ENCODE results near the gene ASPSCR1. TPM values are rescaled to one million over a fixed set of nuclear protein-coding genes. Genes with fewer than 3 reads are reported as not detected.

ASPSCR1 gene
- total RNA-seq, 1 donor from 2014 or later: 35.6 TPM

DNA sequence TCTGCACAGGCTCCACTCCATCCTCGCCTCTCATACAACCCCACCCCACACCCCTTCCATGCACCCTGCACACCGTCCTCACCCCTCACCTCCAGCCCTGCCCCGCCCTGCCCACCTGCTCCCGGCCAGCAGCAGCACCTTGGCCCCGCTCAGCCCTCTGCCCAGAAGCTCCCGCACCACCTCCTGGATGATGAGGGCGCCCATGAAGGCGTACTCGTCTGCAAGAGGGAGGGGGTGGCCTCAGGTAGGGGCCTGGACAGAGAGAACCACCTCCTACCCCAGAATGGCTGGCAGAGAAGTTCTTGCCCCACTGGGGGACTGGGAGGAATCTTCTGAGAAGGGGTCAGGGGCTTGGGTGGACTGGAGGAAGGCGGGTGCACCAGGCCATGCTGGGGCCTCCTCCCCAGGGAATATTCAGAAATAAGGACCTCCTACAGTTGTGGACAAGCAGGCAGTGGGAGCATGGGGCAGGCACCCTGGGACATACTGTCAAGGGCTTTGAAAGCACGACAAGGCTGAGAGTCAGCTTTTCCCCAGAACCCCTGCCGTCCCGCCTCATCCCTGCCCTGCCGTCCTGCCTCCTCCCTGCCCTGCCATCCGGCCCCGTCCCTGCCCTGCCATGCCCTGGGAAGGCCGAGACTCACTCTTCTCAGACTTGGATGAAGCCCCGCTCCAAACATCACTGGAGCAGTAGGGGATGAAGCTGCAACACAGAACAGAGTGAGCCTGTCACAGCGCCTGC lies 19.6 kb upstream of the ASPSCR1 start:
- Mint-ChIP-seq H3K9me3 (no peaks in the 10 kb centered on the region), H3K27ac (no peak overlapping the region), H3K4me1 (ENCODE audit: unreplicated experiment) (peaks cover 3% of the 10 kb centered on the region), H3K27me3 (peaks cover 29% of the 10 kb centered on the region), H3K4me3 (peak overlapping the region; percentile 71), H3K36me3 (no peaks in the 10 kb centered on the region)
- no peak for DNase-seq (ENCODE audit: extremely low spot score, unreplicated experiment)
- TF ChIP-seq, protein P1, sequence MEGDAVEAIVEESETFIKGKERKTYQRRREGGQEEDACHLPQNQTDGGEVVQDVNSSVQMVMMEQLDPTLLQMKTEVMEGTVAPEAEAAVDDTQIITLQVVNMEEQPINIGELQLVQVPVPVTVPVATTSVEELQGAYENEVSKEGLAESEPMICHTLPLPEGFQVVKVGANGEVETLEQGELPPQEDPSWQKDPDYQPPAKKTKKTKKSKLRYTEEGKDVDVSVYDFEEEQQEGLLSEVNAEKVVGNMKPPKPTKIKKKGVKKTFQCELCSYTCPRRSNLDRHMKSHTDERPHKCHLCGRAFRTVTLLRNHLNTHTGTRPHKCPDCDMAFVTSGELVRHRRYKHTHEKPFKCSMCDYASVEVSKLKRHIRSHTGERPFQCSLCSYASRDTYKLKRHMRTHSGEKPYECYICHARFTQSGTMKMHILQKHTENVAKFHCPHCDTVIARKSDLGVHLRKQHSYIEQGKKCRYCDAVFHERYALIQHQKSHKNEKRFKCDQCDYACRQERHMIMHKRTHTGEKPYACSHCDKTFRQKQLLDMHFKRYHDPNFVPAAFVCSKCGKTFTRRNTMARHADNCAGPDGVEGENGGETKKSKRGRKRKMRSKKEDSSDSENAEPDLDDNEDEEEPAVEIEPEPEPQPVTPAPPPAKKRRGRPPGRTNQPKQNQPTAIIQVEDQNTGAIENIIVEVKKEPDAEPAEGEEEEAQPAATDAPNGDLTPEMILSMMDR (conservative IDR thresholded peaks at IDR 0.05): no peak

DNA sequence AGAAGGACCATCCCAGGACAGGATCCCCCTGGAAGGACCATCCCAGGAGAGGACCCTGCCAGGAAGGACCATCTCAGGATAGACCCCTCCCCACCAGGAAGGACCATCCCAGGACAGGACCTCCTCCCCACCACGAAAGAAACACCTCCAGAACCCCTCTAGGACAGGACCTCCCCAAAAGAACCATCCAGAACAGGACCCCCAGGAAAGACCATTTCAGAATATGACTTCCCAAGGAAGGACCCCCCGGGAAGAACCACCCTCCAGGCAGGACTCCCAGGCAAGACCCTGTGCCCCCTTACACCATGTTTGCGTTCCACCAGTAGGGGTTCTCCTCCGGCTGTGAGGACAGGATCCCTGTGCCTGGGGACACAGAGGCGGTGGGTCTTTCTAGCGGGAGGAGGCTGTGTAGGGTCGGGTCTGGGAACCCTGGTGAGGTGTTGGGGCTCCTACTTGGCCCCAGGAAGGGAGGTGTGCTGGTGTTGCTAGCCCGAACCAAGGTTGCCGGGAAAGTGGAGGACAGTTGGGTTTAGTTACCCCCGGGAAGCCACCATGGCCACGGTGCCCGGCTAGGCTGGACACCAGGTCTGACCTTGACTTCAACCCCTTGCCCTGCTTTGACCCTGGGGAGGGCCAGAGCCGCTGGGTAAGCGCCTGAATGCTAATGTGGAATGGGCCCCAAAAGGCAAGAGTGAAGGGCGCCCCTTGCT lies 18.6 kb upstream of the ASPSCR1 start:
- DNase-seq (ENCODE audit: extremely low spot score, unreplicated experiment): peak; percentile 70
- Mint-ChIP-seq H3K4me3 (peak overlapping the region; percentile 71), H3K36me3 (no peaks in the 10 kb centered on the region), H3K27ac (no peak overlapping the region), H3K27me3 (peaks cover 38% of the 10 kb centered on the region), H3K4me1 (ENCODE audit: unreplicated experiment) (peaks cover 3% of the 10 kb centered on the region), H3K9me3 (no peaks in the 10 kb centered on the region)
- TF ChIP-seq, protein P1 (conservative IDR thresholded peaks at IDR 0.05): no peak

DNA sequence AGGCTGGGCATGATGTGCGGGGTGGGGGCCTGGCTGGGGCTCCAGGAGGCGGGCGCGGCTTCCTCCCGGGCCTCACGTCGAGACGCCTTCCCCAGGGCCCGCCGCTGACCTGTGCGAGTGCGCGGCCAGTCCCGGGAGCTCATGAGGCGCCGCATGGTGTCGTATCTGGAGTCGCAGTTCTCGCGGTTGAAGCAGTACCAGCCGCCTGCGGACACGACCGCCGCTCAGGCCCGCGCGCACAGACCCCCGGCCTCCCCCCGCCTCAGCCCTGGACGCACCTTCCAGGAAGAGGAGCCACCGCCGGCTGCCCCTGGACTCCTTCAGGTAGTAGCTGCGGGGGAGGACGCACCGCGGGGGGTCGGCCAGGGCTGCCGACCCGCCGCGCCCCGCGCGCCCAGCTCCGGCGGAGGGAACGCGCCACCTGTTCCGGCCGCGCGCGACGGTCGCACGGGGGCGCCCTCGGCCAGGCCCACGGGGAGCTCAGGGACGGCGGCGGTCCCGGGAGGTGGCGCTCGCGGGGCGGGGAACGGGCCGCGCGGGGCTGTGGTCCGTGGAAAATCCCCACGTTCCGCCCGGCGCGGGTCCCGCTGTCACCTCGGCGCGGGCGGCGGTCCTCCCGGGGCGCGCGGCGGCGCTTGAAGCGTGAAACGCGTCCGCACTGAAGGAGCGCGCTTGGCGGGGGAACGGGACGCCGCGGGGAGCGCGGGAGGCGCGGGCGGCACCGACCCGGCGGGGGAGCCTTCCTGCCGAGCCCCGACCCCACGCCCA lies 17.9 kb upstream of the ASPSCR1 start:
- Mint-ChIP-seq H3K27ac (no peak overlapping the region), H3K27me3 (peaks cover 46% of the 10 kb centered on the region), H3K9me3 (no peaks in the 10 kb centered on the region), H3K4me3 (no peak overlapping the region), H3K4me1 (ENCODE audit: unreplicated experiment) (peaks cover 6% of the 10 kb centered on the region), H3K36me3 (no peaks in the 10 kb centered on the region)
- DNase-seq (ENCODE audit: extremely low spot score, unreplicated experiment): peak; percentile 76
- TF ChIP-seq, protein P1 (conservative IDR thresholded peaks at IDR 0.05): peak; percentile 70

DNA sequence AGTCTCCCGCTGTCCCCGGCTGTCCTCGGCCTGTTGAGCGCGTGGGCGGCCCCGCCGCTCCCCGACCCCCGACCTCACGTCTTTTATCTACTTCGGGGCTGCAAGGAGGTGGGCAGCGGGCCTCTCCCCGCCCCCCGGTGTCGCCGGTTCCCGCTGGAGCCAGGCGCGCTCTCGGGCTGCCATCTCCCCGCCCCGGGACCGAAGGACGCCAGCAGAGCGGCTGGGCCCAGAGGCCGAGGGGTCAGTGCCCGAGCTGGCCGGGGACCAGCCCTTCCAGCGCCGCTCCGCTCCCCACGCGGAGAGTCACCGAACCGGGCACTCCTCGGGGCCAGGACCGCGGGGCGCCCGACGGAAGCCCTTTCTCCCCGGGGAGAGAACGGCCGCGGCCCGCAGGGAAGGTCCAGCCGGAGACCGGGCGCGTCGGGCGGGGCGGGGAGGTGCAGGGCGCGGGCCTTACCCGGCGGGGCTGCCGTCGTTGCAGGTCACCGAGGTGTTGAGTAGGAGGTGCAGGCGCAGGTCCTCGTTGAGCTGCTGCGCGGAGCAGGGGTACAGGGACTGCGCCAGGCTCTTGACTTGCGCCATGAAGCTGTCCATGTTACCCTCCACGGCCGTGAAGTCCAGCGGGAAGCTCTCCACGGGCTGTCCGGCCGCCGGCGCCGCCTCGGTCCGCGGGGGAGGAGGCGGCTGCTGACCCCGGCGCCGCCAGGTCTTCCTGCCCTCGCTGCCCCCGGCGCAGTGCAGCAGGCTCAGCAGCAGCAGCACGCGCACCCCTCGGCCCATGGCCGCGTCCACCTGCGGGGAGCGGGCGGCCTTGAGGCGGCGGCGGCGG lies 17.1 kb upstream of the ASPSCR1 start:
- Mint-ChIP-seq H3K27me3 (peaks cover 53% of the 10 kb centered on the region), H3K4me1 (ENCODE audit: unreplicated experiment) (peaks cover 11% of the 10 kb centered on the region), H3K9me3 (no peaks in the 10 kb centered on the region), H3K36me3 (no peaks in the 10 kb centered on the region), H3K27ac (no peak overlapping the region), H3K4me3 (no peak overlapping the region)
- TF ChIP-seq, protein P1 (conservative IDR thresholded peaks at IDR 0.05): no peak
- DNase-seq (ENCODE audit: extremely low spot score, unreplicated experiment): peak; percentile 71

DNA sequence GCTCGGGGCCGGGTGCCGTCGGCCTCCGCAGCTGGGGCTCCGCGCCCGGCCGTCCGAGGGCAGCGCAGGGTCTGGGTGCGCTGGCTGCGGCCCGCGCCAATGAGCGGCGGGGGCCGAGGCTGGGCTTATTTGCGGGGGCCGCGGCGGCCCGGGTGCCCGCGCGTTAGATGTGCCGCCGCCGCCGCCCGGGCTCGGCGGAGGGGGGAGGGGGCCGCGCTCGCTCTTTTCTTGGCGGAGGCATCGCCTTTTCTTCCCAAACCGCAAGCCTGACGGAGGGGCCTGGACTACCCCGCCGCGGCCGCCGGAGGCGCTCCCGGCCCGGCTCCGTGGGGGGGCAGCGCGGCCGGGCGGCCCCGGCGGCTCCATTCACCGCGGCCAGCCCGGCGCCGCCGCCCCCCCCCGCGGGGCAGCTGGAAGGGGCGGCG lies 16.3 kb upstream of the ASPSCR1 start, which contains the start of gene NOTUM:
Gene NOTUM, minus strand, starts transcription at position 101 of the 425 bp plus-strand sequence. CDS start 278 bp downstream, outside the sequence.
- H3K4me3 Mint-ChIP-seq: no peak within 1 kb of the TSS
- H3K27ac Mint-ChIP-seq: no peak within 1 kb of the TSS
- peaks cover 53% of the 10 kb centered on the region for H3K27me3 Mint-ChIP-seq
- DNase-seq (ENCODE audit: extremely low spot score, unreplicated experiment): peak; percentile 70
- H3K9me3 Mint-ChIP-seq: no peaks in the 10 kb centered on the region
- TF ChIP-seq, protein P1 (conservative IDR thresholded peaks at IDR 0.05): peak; percentile 57
- no peaks in the 10 kb centered on the region for H3K36me3 Mint-ChIP-seq
- H3K4me1 Mint-ChIP-seq (ENCODE audit: unreplicated experiment): peaks cover 11% of the 10 kb centered on the region

Data from type B pancreatic cell (in vitro differentiated cells).